ENCODE measurements around the gene MATCAP1. TPM values are rescaled to one million over a fixed set of nuclear protein-coding genes. Genes with fewer than 3 reads are reported as not detected.
A peak's percentile ranks its signal among the peaks of the same experiment; 100 is the strongest.

The MATCAP1 gene
- total and polyA plus RNA-seq, 2 of the 8 experiments (the other 6 are each of a cell fraction or from before 2014, with no cell fraction given): 22.9 to 27.5 TPM

GRCh38 chr16:67164599-67165061 lies 19.1 kb downstream of the MATCAP1 start, which contains the start of gene HSF4:
TSS of gene HSF4 (plus strand) at chr16:67164745. CDS start at chr16:67164812, 67 bp downstream.
- Histone ChIP-seq H3K36me3 (ENCODE audit: control insufficient read depth in 2 of 4, insufficient read depth in 4 of 4, low read length in 3 of 4) (peaks cover 0 to 14% (median 0%) of the 10 kb centered on the region in 4 experiments; a peak in 1 of 8 replicates), H4K91ac (replicated peaks; ENCODE audit: insufficient read length, low read length) (no peak within 1 kb of the TSS), H2BK5ac (ENCODE audit: low read depth, low read length) (no peak within 1 kb of the TSS), H3K27ac (ENCODE audit: low read depth, low read length) (no peak within 1 kb of the TSS), H2BK12ac (ENCODE audit: low read depth, low read length) (peak within 1 kb of the TSS; percentile 90; the same call in 1 of the 2 replicates), H2BK20ac (ENCODE audit: low read length) (no peak within 1 kb of the TSS; the same call in 1 of the 2 replicates), H3K9me3 (ENCODE audit: insufficient read depth in 2 of 2, low read depth in 1 of 2, low read length in 1 of 2) (no peaks in the 10 kb centered on the region), H4K8ac (ENCODE audit: extremely low read depth, insufficient read depth, low read length) (peak within 1 kb of the TSS; percentile 71), H3K23ac (ENCODE audit: insufficient read length) (no peak within 1 kb of the TSS), H3K14ac (ENCODE audit: insufficient read length) (no peak within 1 kb of the TSS), H3K4ac (replicated peaks; ENCODE audit: insufficient read length, low read depth, low read length) (no peak within 1 kb of the TSS), H3K79me1 (ENCODE audit: low read depth, low read length) (no peaks in the 10 kb centered on the region), H2AFZ (ENCODE audit: low read length) (no peak within 1 kb of the TSS), H4K20me1 (replicated peaks in 1 of 2; ENCODE audit: control insufficient read depth in 1 of 2, insufficient read depth in 2 of 2, low read length in 2 of 2) (peaks cover 2 to 25% of the 10 kb centered on the region in 2 experiments), H3K4me2 (ENCODE audit: insufficient read depth in 1 of 2, low read depth in 2 of 2, low read length in 2 of 2) (peak within 1 kb of the TSS; percentile 71 to 98), H3K18ac (ENCODE audit: extremely low read depth, low read length) (peak within 1 kb of the TSS; percentile 48), H4K5ac (ENCODE audit: insufficient read length, low read depth, low read length) (no peak within 1 kb of the TSS), H3K9ac (replicated peaks in 1 of 4; ENCODE audit: extremely low read depth in 1 of 4, low read depth in 3 of 4, low read length in 3 of 4) (no peak within 1 kb of the TSS), H3K27me3 (replicated peaks in 1 of 4; ENCODE audit: control insufficient read depth in 3 of 4, extremely low read depth in 1 of 4, insufficient read depth in 3 of 4, low read length in 3 of 4) (peaks cover 91 to 100% (median 99%) of the 10 kb centered on the region in 4 experiments), H3K56ac (replicated peaks; ENCODE audit: insufficient read length, low read depth, low read length) (no peak within 1 kb of the TSS), H3K4me1 (replicated peaks in 1 of 4; ENCODE audit: control insufficient read depth in 3 of 4, insufficient read depth in 4 of 4, low read length in 3 of 4) (peaks cover 0 to 38% (median 32%) of the 10 kb centered on the region in 4 experiments; a peak in 6 of 7 replicates), H3K79me2 (ENCODE audit: control insufficient read depth in 1 of 2, insufficient read depth in 2 of 2, low read length in 2 of 2) (no peaks in the 10 kb centered on the region), H2BK15ac (ENCODE audit: low read length) (no peak within 1 kb of the TSS; the same call in 1 of the 2 replicates), H2BK120ac (replicated peaks; ENCODE audit: low read depth, low read length) (no peak within 1 kb of the TSS), H2AK5ac (ENCODE audit: low read depth, low read length) (no peak within 1 kb of the TSS), H3K4me3 (ENCODE audit: extremely low read depth in 1 of 4, insufficient read depth in 2 of 4, low read depth in 3 of 4, low read length in 4 of 4) (peak within 1 kb of the TSS; percentile 17 to 56 (median 22)), H3K23me2 (ENCODE audit: low read depth, low read length) (peaks cover 13% of the 10 kb centered on the region)
- FAIRE-seq: no peak
- WGBS, 2 experiments (ENCODE audit: extremely low coverage in 1 of 2, insufficient coverage in 1 of 2, insufficient read length in 1 of 2, insufficient replicate concordance in 2 of 2, low coverage in 1 of 2, low lambda C conversion rate in 2 of 2, missing lambda C conversion rate in 1 of 2): 6% methylated on average over 27 of the region's 41 CpGs; no CpG with 5 or more reads in 1 of the 2 experiments
- ChIA-PET CTCF (ENCODE audit: partially characterized antibody) (interaction anchor here (0.7 to 19.3 kb wide), 6 partner anchors 8 to 235 kb away, joined by 3 to 291 read pairs (median 15); partner anchors contain the start of genes B3GNT9, FBXL8, MATCAP1 and TRADD), POLR2A (ENCODE audit: partially characterized antibody) (interaction anchor here (1.7 to 7.9 kb wide), 3 partner anchors 12 to 19 kb away, joined by 5 to 59 read pairs (median 19); partner anchors contain the start of genes B3GNT9 and MATCAP1)
- DNase-seq (ENCODE audit: low read depth in 1 of 2, low spot score in 2 of 2): peak in 1 of 2 experiments; percentile 64
- TF ChIP-seq SIN3A (conservative IDR thresholded peaks at IDR 0.05 in 1 of 2, IDR thresholded peaks at IDR 0.05 in 1 of 2; ENCODE audit: low read depth in 1 of 2, low read length in 2 of 2) (no peak), E2F6 (IDR thresholded peaks at IDR 0.05) (peak; percentile 76; the same call in 1 of the 2 replicates), RXRA (IDR thresholded peaks at IDR 0.05; ENCODE audit: insufficient read depth, low read depth, low read length) (no peak), CTBP2 (IDR thresholded peaks at IDR 0.05; ENCODE audit: borderline replicate concordance, insufficient read depth, insufficient read length, low read length) (peak; percentile 6), MAX (IDR thresholded peaks at IDR 0.05) (peak; percentile 70), USF2 (IDR thresholded peaks at IDR 0.05; ENCODE audit: low read length) (0 out of 2 replicates have a peak, but pooled peaks have one; percentile 7), BACH1 (IDR thresholded peaks at IDR 0.05; ENCODE audit: low read length) (no peak)
